HEK293 (cell line): Measurements from ENCODE around the gene VASP.

Experiments
- CTCF ChIP-seq: fragments of 450-650 bp; formaldehyde crosslinking; IDR thresholded peaks from 2 replicates; pipeline ENCODE4 v1.5.1; 2016; ENCODE audit warnings: missing biosample characterization, missing genetic modification characterization
- EGR2 ChIP-seq: fragments of 450-650 bp; formaldehyde crosslinking; IDR thresholded peaks from 2 replicates; pipeline ENCODE4 v1.5.1; 2016; ENCODE audit warnings: low read depth, missing biosample characterization, missing genetic modification characterization
- FEZF1 ChIP-seq: fragments of 450-650 bp; formaldehyde crosslinking; IDR thresholded peaks from 2 replicates; pipeline ENCODE4 v1.5.1; 2016; ENCODE audit warnings: missing biosample characterization, missing genetic modification characterization
- GLIS2 ChIP-seq: fragments of 450-650 bp; formaldehyde crosslinking; IDR thresholded peaks from 2 replicates; pipeline ENCODE4 v1.5.1; 2016; ENCODE audit warnings: missing biosample characterization, missing genetic modification characterization
- KLF17 ChIP-seq: fragments of 450-650 bp; formaldehyde crosslinking; IDR thresholded peaks from 2 replicates; pipeline ENCODE4 v1.5.1; 2016; ENCODE audit warnings: missing biosample characterization, missing genetic modification characterization
- SP2 ChIP-seq: fragments of 450-650 bp; formaldehyde crosslinking; IDR thresholded peaks from 2 replicates; pipeline ENCODE4 v1.5.1; 2016; ENCODE audit warnings: missing biosample characterization, missing genetic modification characterization
- ZBTB11 ChIP-seq: fragments of 450-650 bp; formaldehyde crosslinking; conservative IDR thresholded peaks from 2 replicates; pipeline ENCODE4 v1.5.1; 2016; ENCODE audit warnings: low read depth, missing biosample characterization, missing genetic modification characterization
- ZBTB44 ChIP-seq: fragments of 450-650 bp; IDR thresholded peaks from 2 replicates; pipeline ENCODE4 v1.5.1; 2018; ENCODE audit warnings: missing biosample characterization, mild to moderate bottlenecking, missing genetic modification characterization
- ZEB2 ChIP-seq: fragments of 450-650 bp; formaldehyde crosslinking; IDR thresholded peaks from 2 replicates; pipeline ENCODE4 v1.5.1; 2016; ENCODE audit warnings: missing biosample characterization, missing genetic modification characterization
- ZNF132 ChIP-seq: fragments of 450-650 bp; formaldehyde crosslinking; IDR thresholded peaks from 2 replicates; pipeline ENCODE4 v1.5.1; 2017; ENCODE audit warnings: missing biosample characterization, missing genetic modification characterization, borderline replicate concordance
- ZNF169 ChIP-seq: fragments of 450-650 bp; formaldehyde crosslinking; IDR thresholded peaks from 2 replicates; pipeline ENCODE4 v1.5.1; 2016; ENCODE audit warnings: missing biosample characterization, missing genetic modification characterization
- ZNF19 ChIP-seq: fragments of 450-650 bp; formaldehyde crosslinking; IDR thresholded peaks from 2 replicates; pipeline ENCODE4; 2016; ENCODE audit warnings: missing biosample characterization, missing genetic modification characterization, low read depth
- ZNF223 ChIP-seq: fragments of 450-650 bp; formaldehyde crosslinking; IDR thresholded peaks from 2 replicates; pipeline ENCODE4 v1.5.1; 2016; ENCODE audit warnings: missing biosample characterization, missing genetic modification characterization
- ZNF248 ChIP-seq: fragments of 450-650 bp; formaldehyde crosslinking; IDR thresholded peaks from 2 replicates; pipeline ENCODE4 v1.5.1; 2017; ENCODE audit warnings: missing biosample characterization, missing genetic modification characterization
- ZNF362 ChIP-seq: fragments of 450-650 bp; formaldehyde crosslinking; IDR thresholded peaks from 2 replicates; pipeline ENCODE4 v1.5.1; 2016; ENCODE audit warnings: missing biosample characterization, missing genetic modification characterization
- ZNF426 ChIP-seq: fragments of 450-650 bp; formaldehyde crosslinking; IDR thresholded peaks from 2 replicates; pipeline ENCODE4 v1.5.1; 2017; ENCODE audit warnings: missing biosample characterization, missing genetic modification characterization, mild to moderate bottlenecking, inconsistent platforms, moderate library complexity
- ZNF521 ChIP-seq: fragments of 450-650 bp; formaldehyde crosslinking; IDR thresholded peaks from 2 replicates; pipeline ENCODE4 v1.5.1; 2017; ENCODE audit warnings: missing biosample characterization, mild to moderate bottlenecking, missing genetic modification characterization
- ZNF561 ChIP-seq: fragments of 450-650 bp; IDR thresholded peaks from 2 replicates; pipeline ENCODE4 v1.5.1; 2018; ENCODE audit warnings: missing biosample characterization, missing genetic modification characterization, borderline replicate concordance
- ZNF623 ChIP-seq: fragments of 450-650 bp; formaldehyde crosslinking; IDR thresholded peaks from 2 replicates; pipeline ENCODE4 v1.5.1; 2016; ENCODE audit warnings: missing biosample characterization, missing genetic modification characterization
- ZNF660 ChIP-seq: fragments of 450-650 bp; IDR thresholded peaks from 2 replicates; pipeline ENCODE4 v1.5.1; 2018; ENCODE audit warnings: missing biosample characterization, mild to moderate bottlenecking, missing genetic modification characterization
- ZNF837 ChIP-seq: fragments of 450-650 bp; formaldehyde crosslinking; IDR thresholded peaks from 2 replicates; pipeline ENCODE4 v1.5.1; 2016; ENCODE audit warnings: missing biosample characterization, missing genetic modification characterization
- ZSCAN16 ChIP-seq: fragments of 450-650 bp; formaldehyde crosslinking; IDR thresholded peaks from 2 replicates; pipeline ENCODE4 v1.5.1; 2016; ENCODE audit warnings: missing biosample characterization, missing genetic modification characterization
- ZSCAN30 ChIP-seq: fragments of 450-650 bp; IDR thresholded peaks from 2 replicates; pipeline ENCODE4 v1.5.1; 2018; ENCODE audit warnings: missing biosample characterization, mild to moderate bottlenecking, missing genetic modification characterization, moderate library complexity
- TF ChIP-seq, protein P1 (sequence below): fragments of 450-650 bp; formaldehyde crosslinking; IDR thresholded peaks from 2 replicates; pipeline ENCODE4 v1.5.1; 2016; ENCODE audit warnings: missing biosample characterization, missing genetic modification characterization
- TF ChIP-seq, protein P2 (sequence below): fragments of 450-650 bp; formaldehyde crosslinking; IDR thresholded peaks from 2 replicates; pipeline ENCODE4 v1.5.1; 2016; ENCODE audit warnings: missing biosample characterization, missing genetic modification characterization

Gene VASP

DNA sequence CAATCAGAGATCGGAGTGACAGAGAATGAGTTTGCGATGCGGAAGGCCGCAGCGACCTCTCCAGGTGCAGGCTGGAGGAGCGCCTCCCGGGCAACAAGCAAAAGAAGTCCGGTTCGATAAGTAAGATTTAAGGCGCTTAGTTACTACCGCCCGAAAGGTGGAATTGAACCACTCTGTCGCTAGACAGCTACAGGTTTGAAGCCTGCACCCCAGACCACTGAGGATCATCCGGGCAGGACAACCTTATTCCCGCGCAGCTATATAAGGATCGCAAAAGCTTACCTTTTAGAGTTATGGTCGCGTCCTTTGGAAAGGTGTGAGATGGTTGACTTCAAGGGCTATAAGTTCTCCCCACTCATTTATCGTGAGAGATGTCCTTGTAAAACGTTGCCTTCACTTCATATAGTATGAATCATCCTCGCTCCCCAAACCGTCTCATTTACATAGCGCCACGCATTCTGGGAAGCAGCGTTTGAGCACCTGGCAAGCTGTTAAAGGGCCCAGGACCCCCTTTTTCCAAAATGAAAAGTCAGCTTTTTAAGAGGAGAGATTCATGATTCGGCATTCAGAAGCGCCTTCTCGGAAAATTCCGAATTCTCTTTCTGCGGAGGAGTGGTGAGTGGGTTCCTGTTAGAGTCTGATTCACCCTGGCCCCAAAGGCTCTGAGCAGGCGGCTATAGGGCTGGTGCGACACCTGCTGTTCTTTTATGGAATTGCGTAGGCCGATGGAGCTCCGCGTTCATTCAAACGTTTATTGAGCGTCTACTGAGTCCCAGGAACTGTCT lies 28.6 kb upstream of the VASP start (continued):
- TF ChIP-seq ZBTB11 (tag by site-specific recombination): no peak
- TF ChIP-seq, protein P1, sequence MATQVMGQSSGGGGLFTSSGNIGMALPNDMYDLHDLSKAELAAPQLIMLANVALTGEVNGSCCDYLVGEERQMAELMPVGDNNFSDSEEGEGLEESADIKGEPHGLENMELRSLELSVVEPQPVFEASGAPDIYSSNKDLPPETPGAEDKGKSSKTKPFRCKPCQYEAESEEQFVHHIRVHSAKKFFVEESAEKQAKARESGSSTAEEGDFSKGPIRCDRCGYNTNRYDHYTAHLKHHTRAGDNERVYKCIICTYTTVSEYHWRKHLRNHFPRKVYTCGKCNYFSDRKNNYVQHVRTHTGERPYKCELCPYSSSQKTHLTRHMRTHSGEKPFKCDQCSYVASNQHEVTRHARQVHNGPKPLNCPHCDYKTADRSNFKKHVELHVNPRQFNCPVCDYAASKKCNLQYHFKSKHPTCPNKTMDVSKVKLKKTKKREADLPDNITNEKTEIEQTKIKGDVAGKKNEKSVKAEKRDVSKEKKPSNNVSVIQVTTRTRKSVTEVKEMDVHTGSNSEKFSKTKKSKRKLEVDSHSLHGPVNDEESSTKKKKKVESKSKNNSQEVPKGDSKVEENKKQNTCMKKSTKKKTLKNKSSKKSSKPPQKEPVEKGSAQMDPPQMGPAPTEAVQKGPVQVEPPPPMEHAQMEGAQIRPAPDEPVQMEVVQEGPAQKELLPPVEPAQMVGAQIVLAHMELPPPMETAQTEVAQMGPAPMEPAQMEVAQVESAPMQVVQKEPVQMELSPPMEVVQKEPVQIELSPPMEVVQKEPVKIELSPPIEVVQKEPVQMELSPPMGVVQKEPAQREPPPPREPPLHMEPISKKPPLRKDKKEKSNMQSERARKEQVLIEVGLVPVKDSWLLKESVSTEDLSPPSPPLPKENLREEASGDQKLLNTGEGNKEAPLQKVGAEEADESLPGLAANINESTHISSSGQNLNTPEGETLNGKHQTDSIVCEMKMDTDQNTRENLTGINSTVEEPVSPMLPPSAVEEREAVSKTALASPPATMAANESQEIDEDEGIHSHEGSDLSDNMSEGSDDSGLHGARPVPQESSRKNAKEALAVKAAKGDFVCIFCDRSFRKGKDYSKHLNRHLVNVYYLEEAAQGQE (tag by site-specific recombination): no peak
- no peak for TF ChIP-seq ZNF426 (tag by site-specific recombination)
- TF ChIP-seq ZNF623: no peak; the same call in 1 of the 2 replicates
- TF ChIP-seq ZNF837 (tag by site-specific recombination): no peak
- TF ChIP-seq ZNF223 (tag by site-specific recombination): peak; percentile 89
- TF ChIP-seq ZNF362 (tag by site-specific recombination): no peak
- no peak for TF ChIP-seq ZNF169 (tag by site-specific recombination)
- no peak for TF ChIP-seq ZNF248 (tag by site-specific recombination)
- peak; percentile 63 for TF ChIP-seq ZNF561 (tag by site-specific recombination)
- peak; percentile 78 for TF ChIP-seq ZSCAN30 (tag by site-specific recombination)
- peak; percentile 91 for TF ChIP-seq ZNF660
- peak; percentile 17; the same call in 1 of the 2 replicates for TF ChIP-seq ZBTB44 (tag by site-specific recombination)
- TF ChIP-seq EGR2 (tag by site-specific recombination): peak; percentile 37; the same call in 1 of the 2 replicates
- TF ChIP-seq ZNF132 (tag by site-specific recombination): no peak
- no peak for TF ChIP-seq ZSCAN16 (tag by site-specific recombination)
- TF ChIP-seq ZNF521: no peak
- no peak for TF ChIP-seq FEZF1 (tag by site-specific recombination)
- TF ChIP-seq, protein P2, sequence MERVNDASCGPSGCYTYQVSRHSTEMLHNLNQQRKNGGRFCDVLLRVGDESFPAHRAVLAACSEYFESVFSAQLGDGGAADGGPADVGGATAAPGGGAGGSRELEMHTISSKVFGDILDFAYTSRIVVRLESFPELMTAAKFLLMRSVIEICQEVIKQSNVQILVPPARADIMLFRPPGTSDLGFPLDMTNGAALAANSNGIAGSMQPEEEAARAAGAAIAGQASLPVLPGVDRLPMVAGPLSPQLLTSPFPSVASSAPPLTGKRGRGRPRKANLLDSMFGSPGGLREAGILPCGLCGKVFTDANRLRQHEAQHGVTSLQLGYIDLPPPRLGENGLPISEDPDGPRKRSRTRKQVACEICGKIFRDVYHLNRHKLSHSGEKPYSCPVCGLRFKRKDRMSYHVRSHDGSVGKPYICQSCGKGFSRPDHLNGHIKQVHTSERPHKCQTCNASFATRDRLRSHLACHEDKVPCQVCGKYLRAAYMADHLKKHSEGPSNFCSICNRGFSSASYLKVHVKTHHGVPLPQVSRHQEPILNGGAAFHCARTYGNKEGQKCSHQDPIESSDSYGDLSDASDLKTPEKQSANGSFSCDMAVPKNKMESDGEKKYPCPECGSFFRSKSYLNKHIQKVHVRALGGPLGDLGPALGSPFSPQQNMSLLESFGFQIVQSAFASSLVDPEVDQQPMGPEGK: peak; percentile 45; the same call in 1 of the 2 replicates
- TF ChIP-seq ZEB2: peak; percentile 86
- no peak for TF ChIP-seq ZNF19 (tag by site-specific recombination)
- peak; percentile 95 for TF ChIP-seq CTCF
- TF ChIP-seq SP2 (tag by site-specific recombination): no peak
- TF ChIP-seq GLIS2 (tag by site-specific recombination): no peak
- TF ChIP-seq KLF17 (tag by site-specific recombination): peak; percentile 58
